Neural progenitor cell (in vitro differentiated cells): Measurements from ENCODE around the gene KNDC1. TPM values are rescaled to one million over a fixed set of nuclear protein-coding genes. Genes with fewer than 3 reads are reported as not detected.

Source experiments
- DNase-seq: peaks from one replicate; pipeline ENCODE4 v3.0.0-alpha.2; 2016; ENCODE audit warnings: low spot score
- H2AFZ ChIP-seq: fragments of 200-600 bp; sonication (generic); replicated peaks from 2 replicates; pipeline ENCODE4 v1.6.1; 2016; ENCODE audit warnings: antibody characterized with exemption
- H3F3A ChIP-seq: fragments of 200-600 bp; sonication (generic); 2 replicates; pipeline ENCODE4 v1.6.1; 2016; ENCODE audit warnings: antibody characterized with exemption, low read depth
- H3K27ac ChIP-seq: fragments of 200-600 bp; sonication (generic); 2 replicates; pipeline ENCODE4 v1.5.1; 2016; ENCODE audit warnings: mild to moderate bottlenecking
- H3K27me3 ChIP-seq: fragments of 200-600 bp; sonication (generic); 2 replicates; pipeline ENCODE4 v1.6.1; 2016; ENCODE audit warnings: mild to moderate bottlenecking, moderate library complexity
- H3K36me3 ChIP-seq: fragments of 200-600 bp; sonication (generic); 2 replicates; pipeline ENCODE4 v1.5.1; 2016
- H3K4me1 ChIP-seq: fragments of 200-600 bp; sonication (generic); 2 replicates; pipeline ENCODE4 v1.6.1; 2016; ENCODE audit warnings: mixed run types
- H3K4me2 ChIP-seq: fragments of 200-600 bp; sonication (generic); 2 replicates; pipeline ENCODE4 v1.6.1; 2016
- H3K4me3 ChIP-seq: fragments of 200-600 bp; sonication (generic); 2 replicates; pipeline ENCODE4 v1.5.1; 2016
- H3K79me2 ChIP-seq: fragments of 200-600 bp; sonication (generic); 2 replicates; pipeline ENCODE4 v1.6.1; 2016; ENCODE audit warnings: low read depth
- H3K9ac ChIP-seq: fragments of 200-600 bp; sonication (generic); 2 replicates; pipeline ENCODE4 v1.6.1; 2016
- H3K9me3 ChIP-seq: fragments of 200-600 bp; sonication (generic); 2 replicates; pipeline ENCODE4 v1.5.1; 2016; ENCODE audit warnings: low read depth
- H4K20me1 ChIP-seq: fragments of 200-600 bp; sonication (generic); 2 replicates; pipeline ENCODE4 v1.6.1; 2016; ENCODE audit warnings: low read depth
- H3K27ac Mint-ChIP-seq: 3 replicates; pipeline ENCODE4 v1.8.0; 2021; ENCODE audit warnings: mixed read lengths
- H3K27me3 Mint-ChIP-seq: 2 replicates; pipeline ENCODE4 v1.8.0; 2022; ENCODE audit warnings: low read depth, mild to moderate bottlenecking, inconsistent platforms, moderate library complexity, mixed read lengths; ENCODE audit not compliant: insufficient read depth
- H3K36me3 Mint-ChIP-seq: 3 replicates; pipeline ENCODE4 v1.8.0; 2021; ENCODE audit warnings: mixed read lengths
- H3K4me1 Mint-ChIP-seq: 3 replicates; pipeline ENCODE4 v1.8.0; 2021; ENCODE audit warnings: mixed read lengths
- H3K4me3 Mint-ChIP-seq: 3 replicates; pipeline ENCODE4 v1.8.0; 2021; ENCODE audit warnings: mild to moderate bottlenecking, moderate library complexity, mixed read lengths
- H3K9me3 Mint-ChIP-seq: 3 replicates; pipeline ENCODE4 v1.8.0; 2020; ENCODE audit warnings: mixed read lengths
- CTCF ChIP-seq: fragments of 200-600 bp; sonication (generic); IDR thresholded peaks from 2 replicates; pipeline ENCODE4 v1.5.1; 2017; ENCODE audit warnings: antibody characterized with exemption, mild to moderate bottlenecking
- EZH2 ChIP-seq: fragments of 200-600 bp; sonication (generic); IDR thresholded peaks from 2 replicates; pipeline ENCODE4 v1.6.1; 2017; ENCODE audit warnings: antibody characterized with exemption, mild to moderate bottlenecking, moderate library complexity
- EZH2phosphoT487 ChIP-seq: fragments of 200-600 bp; sonication (generic); IDR thresholded peaks from 2 replicates; pipeline ENCODE4 v1.6.1; 2017; ENCODE audit warnings: antibody characterized with exemption
- total RNA-seq: library from RNA; depleted of rRNA; stranded (reverse); fragments of >200 nt; gene quantifications from 2 replicates; pipeline ENCODE4 v1.2.3, GENCODE V29; 2015; ENCODE audit warnings: low replicate concordance

The KNDC1 gene
- total RNA-seq, 1 donor from 2014 or later, result 1.8 TPM

- Mint-ChIP-seq H3K27ac (no peak overlapping the region), H3K27me3 (peaks cover 7% of the 10 kb centered on the region), H3K9me3 (peaks cover 4% of the 10 kb centered on the region), H3K36me3 (peaks cover 7% of the 10 kb centered on the region), H3K4me1 (no peaks in the 10 kb centered on the region), H3K4me3 (no peak overlapping the region)
- no peaks in the 10 kb centered on the region for H4K20me1 ChIP-seq
- no peaks in the 10 kb centered on the region for H3K4me1 ChIP-seq
- no peak overlapping the region for H3K27ac ChIP-seq
- H3K4me2 ChIP-seq, result no peak overlapping the region
- no peak overlapping the region for H2AFZ ChIP-seq
- H3F3A ChIP-seq, result no peaks in the 10 kb centered on the region
- no peaks in the 10 kb centered on the region for H3K27me3 ChIP-seq
- no peak overlapping the region for H3K9ac ChIP-seq
- no peak for DNase-seq
- H3K36me3 ChIP-seq, result no peaks in the 10 kb centered on the region
- no peak overlapping the region for H3K4me3 ChIP-seq
- no peaks in the 10 kb centered on the region for H3K9me3 ChIP-seq
- no peak for TF ChIP-seq EZH2
- no peak for TF ChIP-seq CTCF
- no peak for TF ChIP-seq EZH2phosphoT487
- H3K79me2 ChIP-seq, result no peaks in the 10 kb centered on the region
Measured at GRCh38 chr10:133168617-133169031, 8.6 kb downstream of the KNDC1 start.

- Mint-ChIP-seq H3K27ac (no peak overlapping the region), H3K36me3 (peaks cover 7% of the 10 kb centered on the region), H3K4me1 (no peaks in the 10 kb centered on the region), H3K27me3 (peaks cover 7% of the 10 kb centered on the region), H3K4me3 (no peak overlapping the region), H3K9me3 (peaks cover 4% of the 10 kb centered on the region)
- no peak for DNase-seq
- Histone ChIP-seq H3K79me2 (no peaks in the 10 kb centered on the region), H3K9ac (no peak overlapping the region), H4K20me1 (no peaks in the 10 kb centered on the region), H3K9me3 (no peaks in the 10 kb centered on the region), H2AFZ (no peak overlapping the region), H3F3A (no peaks in the 10 kb centered on the region), H3K4me2 (no peak overlapping the region), H3K27ac (no peak overlapping the region), H3K4me3 (no peak overlapping the region), H3K27me3 (no peaks in the 10 kb centered on the region), H3K4me1 (no peaks in the 10 kb centered on the region), H3K36me3 (no peaks in the 10 kb centered on the region)
- no peak for TF ChIP-seq EZH2phosphoT487
- no peak for TF ChIP-seq EZH2
- no peak for TF ChIP-seq CTCF
Measured at GRCh38 chr10:133169173-133169947, 9.3 kb downstream of the KNDC1 start.

- Histone ChIP-seq H3K79me2 (no peaks in the 10 kb centered on the region), H3K27ac (no peak overlapping the region), H3K4me3 (no peak overlapping the region), H4K20me1 (no peaks in the 10 kb centered on the region), H3K4me1 (no peaks in the 10 kb centered on the region), H3F3A (no peaks in the 10 kb centered on the region), H3K36me3 (no peaks in the 10 kb centered on the region), H3K27me3 (no peaks in the 10 kb centered on the region), H3K9me3 (no peaks in the 10 kb centered on the region), H3K9ac (no peak overlapping the region), H3K4me2 (no peak overlapping the region), H2AFZ (no peak overlapping the region)
- no peak for TF ChIP-seq EZH2
- TF ChIP-seq EZH2phosphoT487, result no peak
- TF ChIP-seq CTCF, result no peak
- Mint-ChIP-seq H3K9me3 (peaks cover 7% of the 10 kb centered on the region), H3K4me1 (no peaks in the 10 kb centered on the region), H3K27ac (no peak overlapping the region), H3K4me3 (no peak overlapping the region), H3K36me3 (peaks cover 7% of the 10 kb centered on the region), H3K27me3 (peaks cover 7% of the 10 kb centered on the region)
- DNase-seq, result no peak
Measured at GRCh38 chr10:133170092-133170491, 10.1 kb downstream of the KNDC1 start.
